GM13976 (cell line): ENCODE results near the gene NEGR1.

ENCODE experiments used
- DNase-seq: peaks from one replicate; pipeline ENCODE4 v3.0.0; 2012; ENCODE audit warnings: low spot score
- CTCF ChIP-seq: IDR thresholded peaks from 2 replicates; pipeline ENCODE4 v1.5.1; 2012; ENCODE audit warnings: borderline replicate concordance, mild to moderate bottlenecking; ENCODE audit not compliant: insufficient read depth; ENCODE audit errors: extremely low read depth, missing control alignments, control extremely low read depth
- in situ Hi-C: fragments of 300-500 bp; cut with MboI; formaldehyde crosslinking; loops from one replicate; pipeline ENCODE4 v1.12.0; 2022; ENCODE audit warnings: low sequenced_read_pairs, mixed read lengths, inconsistent platforms; ENCODE audit not compliant: unreplicated experiment

Gene NEGR1

GRCh38 chr1:71979882-71980281, 302.5 kb downstream of the NEGR1 start:
- DNase-seq, result no peak
- in situ Hi-C loops, result no loop called here
- TF ChIP-seq CTCF, result no peak

DNA sequence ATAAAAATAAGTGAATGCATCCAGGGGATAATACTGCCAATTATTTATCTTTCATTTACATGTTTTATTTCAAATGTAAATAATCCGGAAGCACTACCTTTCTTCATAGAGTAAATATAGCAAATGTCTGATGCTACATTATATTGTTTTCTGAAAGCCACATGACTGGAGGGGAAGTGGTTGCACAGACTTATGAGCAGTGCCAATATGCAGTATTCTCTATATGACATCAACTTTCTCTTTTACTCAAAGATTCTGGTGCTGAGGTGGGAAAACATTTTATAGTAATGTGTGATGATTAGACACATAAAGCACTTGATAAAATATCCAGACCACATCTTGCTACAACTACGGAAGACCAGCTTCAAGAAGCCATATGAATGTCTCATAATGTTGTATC, 314.7 kb downstream of the NEGR1 start:
- in situ Hi-C loops, result no loop called here
- TF ChIP-seq CTCF, result no peak
- peak; percentile 12 for DNase-seq

- DNase-seq, result no peak
- TF ChIP-seq CTCF, result no peak
- in situ Hi-C loops, result no loop called here
Observed at GRCh38 chr1:71964188-71964587, 318.2 kb downstream of the NEGR1 start.

DNA sequence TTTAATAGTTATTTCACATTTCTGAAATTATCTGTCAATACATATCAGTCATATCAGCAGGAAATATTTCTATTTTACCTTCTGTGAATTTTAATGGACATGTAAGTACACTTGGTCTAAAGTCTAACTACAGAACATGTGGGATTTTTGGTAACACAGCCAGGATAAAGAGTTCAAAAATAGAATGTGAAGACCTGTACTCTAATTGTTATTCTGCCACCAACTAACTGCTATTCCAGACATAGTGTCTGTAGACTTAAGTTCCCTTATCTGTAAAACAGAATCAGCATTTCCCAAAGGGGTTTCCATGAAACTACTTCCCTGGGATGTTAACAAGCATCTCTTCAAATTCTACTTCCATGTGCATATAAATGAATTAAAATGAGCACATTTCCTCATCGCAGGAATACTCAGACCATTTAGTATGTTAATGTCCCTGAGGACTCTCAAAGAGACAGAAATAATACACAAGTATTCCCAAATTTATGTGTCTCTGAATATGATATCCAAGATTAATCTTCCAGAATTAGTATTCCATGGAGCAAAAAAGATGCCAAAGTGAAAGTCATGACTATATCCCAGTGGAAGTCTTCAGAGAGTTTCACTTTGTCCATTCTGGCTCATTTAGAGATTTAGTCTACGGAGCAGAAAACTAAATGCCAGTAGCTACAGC, 325.6 kb downstream of the NEGR1 start:
- in situ Hi-C loops, result no loop called here
- no peak for DNase-seq
- TF ChIP-seq CTCF, result no peak

GRCh38 chr1:71950579-71950978, 331.8 kb downstream of the NEGR1 start:
- no peak for DNase-seq
- in situ Hi-C loops, result no loop called here
- TF ChIP-seq CTCF, result no peak

- DNase-seq, result no peak
- in situ Hi-C loops, result no loop called here
- no peak for TF ChIP-seq CTCF
Observed at GRCh38 chr1:71949681-71950080, 332.7 kb downstream of the NEGR1 start.

DNA sequence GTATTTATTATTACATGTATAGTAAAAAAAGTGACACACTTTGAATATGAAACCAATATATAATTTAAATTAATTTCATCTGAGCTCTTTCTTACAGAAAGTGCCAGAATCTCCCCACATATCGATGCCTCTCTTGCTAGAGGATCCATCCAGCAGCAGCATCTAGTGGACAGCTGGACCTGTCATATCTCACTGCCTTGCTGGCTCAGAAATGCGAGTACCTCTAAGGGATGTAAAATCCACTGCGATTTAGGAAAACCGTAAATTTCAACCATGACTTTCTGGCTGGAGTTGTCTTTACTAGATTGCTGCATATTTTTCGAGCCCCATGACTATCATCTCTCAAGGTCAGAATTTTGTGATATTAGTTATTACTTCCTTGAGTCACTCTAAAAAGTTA, 333.8 kb downstream of the NEGR1 start:
- no peak for DNase-seq
- in situ Hi-C loops, result no loop called here
- TF ChIP-seq CTCF, result no peak
